ENCODE results near the gene EGLN3. TPM values are rescaled to one million over a fixed set of nuclear protein-coding genes. Genes with fewer than 3 reads are reported as not detected.

The EGLN3 gene
- total and polyA plus RNA-seq, 2 of the 13 experiments (the other 11 are each of a cell fraction or from before 2014, with no cell fraction given) = 0.18 to 27.3 TPM

DNA sequence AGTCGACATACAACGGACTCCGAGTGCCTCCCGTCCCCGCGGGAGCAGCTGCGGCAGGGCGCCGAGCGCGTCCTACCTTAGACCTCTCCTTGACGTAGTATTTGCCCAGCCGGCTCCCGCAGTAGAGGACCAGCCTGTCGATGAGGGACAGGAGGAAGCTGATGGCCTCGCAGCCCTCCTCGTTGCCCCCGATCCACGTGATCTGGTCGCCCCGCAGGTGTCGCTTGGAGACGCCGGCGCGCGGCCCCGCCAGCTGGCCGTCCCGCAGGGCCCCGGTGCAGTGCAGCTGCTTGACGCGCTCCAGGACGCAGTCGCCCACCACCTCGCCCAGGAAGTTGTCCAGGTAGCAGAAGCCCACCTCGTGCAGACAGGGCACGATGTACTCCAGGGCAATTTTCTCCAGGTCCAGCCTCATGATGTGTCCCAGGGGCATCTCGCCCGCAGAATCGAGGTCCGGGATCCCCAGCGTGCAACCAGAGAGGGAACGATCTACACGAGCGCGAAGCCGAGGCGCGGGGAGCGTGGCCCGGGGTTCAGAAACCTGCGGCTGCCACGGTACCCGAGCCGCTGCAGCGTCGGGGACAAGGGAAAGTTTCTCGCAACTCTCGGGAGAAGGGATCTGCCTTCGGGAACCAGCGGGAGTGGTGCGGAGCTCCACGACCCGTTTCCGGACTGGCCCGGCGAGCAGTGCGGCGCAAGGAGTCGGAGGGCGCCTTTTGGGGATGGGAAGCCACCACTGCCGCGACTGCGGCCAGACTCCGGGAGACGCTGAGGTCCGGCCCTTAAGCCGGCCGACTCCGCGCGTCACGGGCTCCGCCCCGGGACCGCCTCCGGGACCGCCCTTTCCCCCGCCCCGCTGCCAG is at the start of gene EGLN3 (continued):
- TF ChIP-seq ZNF597 (CRISPR knock-in tag; IDR thresholded peaks at IDR 0.05) (no peak), DNMT3B (CRISPR knock-in tag; conservative IDR thresholded peaks at IDR 0.05) (no peak; the same call in 1 of the 2 replicates), NR2F2 (IDR thresholded peaks at IDR 0.05; ENCODE audit: borderline replicate concordance, low read depth) (peak; percentile 29; the same call in 1 of the 2 replicates), PPARG (CRISPR knock-in tag; conservative IDR thresholded peaks at IDR 0.05) (peak; percentile 49; the same call in 1 of the 2 replicates), RCOR2 (CRISPR knock-in tag; IDR thresholded peaks at IDR 0.05) (no peak), TERF1 (CRISPR knock-in tag; IDR thresholded peaks at IDR 0.05) (no peak), ZNF615 (CRISPR knock-in tag; IDR thresholded peaks at IDR 0.05; ENCODE audit: borderline replicate concordance) (no peak), MYNN (CRISPR knock-in tag; IDR thresholded peaks at IDR 0.05; ENCODE audit: low read depth) (peak; percentile 89), IKZF1 (IDR thresholded peaks at IDR 0.05) (no peak), JUN (CRISPR knock-in tag; IDR thresholded peaks at IDR 0.05) (no peak), ZNF460 (CRISPR knock-in tag; IDR thresholded peaks at IDR 0.05; ENCODE audit: borderline replicate concordance) (no peak), CREB1 (IDR thresholded peaks at IDR 0.05) (peak; percentile 71), CREB1 (CRISPR knock-in tag; IDR thresholded peaks at IDR 0.05) (no peak), TBP (CRISPR knock-in tag; IDR thresholded peaks at IDR 0.05) (no peak), HES4 (CRISPR knock-in tag; IDR thresholded peaks at IDR 0.05; ENCODE audit: borderline replicate concordance) (peak; percentile 65; the same call in 1 of the 2 replicates), REPIN1 (CRISPR knock-in tag; IDR thresholded peaks at IDR 0.05; ENCODE audit: borderline replicate concordance, low read depth) (0 out of 2 replicates have a peak, but pooled peaks have one; percentile 16), RFXAP (CRISPR knock-in tag; IDR thresholded peaks at IDR 0.05; ENCODE audit: borderline replicate concordance) (0 out of 2 replicates have a peak, but pooled peaks have one; percentile 25), PCBP1 (IDR thresholded peaks at IDR 0.05; ENCODE audit: borderline replicate concordance, low read depth, low read length) (no peak), SCMH1 (CRISPR knock-in tag; IDR thresholded peaks at IDR 0.05; ENCODE audit: borderline replicate concordance) (no peak), MIER3 (CRISPR knock-in tag; IDR thresholded peaks at IDR 0.05; ENCODE audit: borderline replicate concordance) (peak; percentile 85; the same call in 1 of the 2 replicates), ZBTB8A (CRISPR knock-in tag; IDR thresholded peaks at IDR 0.05; ENCODE audit: borderline replicate concordance, low read depth) (no peak), PAF1 (CRISPR knock-in tag; IDR thresholded peaks at IDR 0.05) (no peak), SNRNP70 (IDR thresholded peaks at IDR 0.05; ENCODE audit: low read depth, low read length) (no peak), BCL6 (CRISPR knock-in tag; IDR thresholded peaks at IDR 0.05) (no peak; the same call in 1 of the 2 replicates)
- TF ChIP-seq, protein P1, sequence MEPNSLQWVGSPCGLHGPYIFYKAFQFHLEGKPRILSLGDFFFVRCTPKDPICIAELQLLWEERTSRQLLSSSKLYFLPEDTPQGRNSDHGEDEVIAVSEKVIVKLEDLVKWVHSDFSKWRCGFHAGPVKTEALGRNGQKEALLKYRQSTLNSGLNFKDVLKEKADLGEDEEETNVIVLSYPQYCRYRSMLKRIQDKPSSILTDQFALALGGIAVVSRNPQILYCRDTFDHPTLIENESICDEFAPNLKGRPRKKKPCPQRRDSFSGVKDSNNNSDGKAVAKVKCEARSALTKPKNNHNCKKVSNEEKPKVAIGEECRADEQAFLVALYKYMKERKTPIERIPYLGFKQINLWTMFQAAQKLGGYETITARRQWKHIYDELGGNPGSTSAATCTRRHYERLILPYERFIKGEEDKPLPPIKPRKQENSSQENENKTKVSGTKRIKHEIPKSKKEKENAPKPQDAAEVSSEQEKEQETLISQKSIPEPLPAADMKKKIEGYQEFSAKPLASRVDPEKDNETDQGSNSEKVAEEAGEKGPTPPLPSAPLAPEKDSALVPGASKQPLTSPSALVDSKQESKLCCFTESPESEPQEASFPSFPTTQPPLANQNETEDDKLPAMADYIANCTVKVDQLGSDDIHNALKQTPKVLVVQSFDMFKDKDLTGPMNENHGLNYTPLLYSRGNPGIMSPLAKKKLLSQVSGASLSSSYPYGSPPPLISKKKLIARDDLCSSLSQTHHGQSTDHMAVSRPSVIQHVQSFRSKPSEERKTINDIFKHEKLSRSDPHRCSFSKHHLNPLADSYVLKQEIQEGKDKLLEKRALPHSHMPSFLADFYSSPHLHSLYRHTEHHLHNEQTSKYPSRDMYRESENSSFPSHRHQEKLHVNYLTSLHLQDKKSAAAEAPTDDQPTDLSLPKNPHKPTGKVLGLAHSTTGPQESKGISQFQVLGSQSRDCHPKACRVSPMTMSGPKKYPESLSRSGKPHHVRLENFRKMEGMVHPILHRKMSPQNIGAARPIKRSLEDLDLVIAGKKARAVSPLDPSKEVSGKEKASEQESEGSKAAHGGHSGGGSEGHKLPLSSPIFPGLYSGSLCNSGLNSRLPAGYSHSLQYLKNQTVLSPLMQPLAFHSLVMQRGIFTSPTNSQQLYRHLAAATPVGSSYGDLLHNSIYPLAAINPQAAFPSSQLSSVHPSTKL (CRISPR knock-in tag; IDR thresholded peaks at IDR 0.05) = peak; percentile 62
